ENCODE measurements around the gene C9orf152. TPM values are rescaled to one million over a fixed set of nuclear protein-coding genes. Genes with fewer than 3 reads are reported as not detected.

Gene C9orf152, protein sequence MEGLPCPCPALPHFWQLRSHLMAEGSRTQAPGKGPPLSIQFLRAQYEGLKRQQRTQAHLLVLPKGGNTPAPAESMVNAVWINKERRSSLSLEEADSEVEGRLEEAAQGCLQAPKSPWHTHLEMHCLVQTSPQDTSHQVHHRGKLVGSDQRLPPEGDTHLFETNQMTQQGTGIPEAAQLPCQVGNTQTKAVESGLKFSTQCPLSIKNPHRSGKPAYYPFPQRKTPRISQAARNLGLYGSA
- total RNA-seq: 1 to 10 TPM; 1.0 to 8.9 (median 3.2) TPM
- polyA plus RNA-seq: 1 to 10 TPM in 1 of 2 donors, under 1 TPM in 1; 0.85 to 1.3 TPM

DNA sequence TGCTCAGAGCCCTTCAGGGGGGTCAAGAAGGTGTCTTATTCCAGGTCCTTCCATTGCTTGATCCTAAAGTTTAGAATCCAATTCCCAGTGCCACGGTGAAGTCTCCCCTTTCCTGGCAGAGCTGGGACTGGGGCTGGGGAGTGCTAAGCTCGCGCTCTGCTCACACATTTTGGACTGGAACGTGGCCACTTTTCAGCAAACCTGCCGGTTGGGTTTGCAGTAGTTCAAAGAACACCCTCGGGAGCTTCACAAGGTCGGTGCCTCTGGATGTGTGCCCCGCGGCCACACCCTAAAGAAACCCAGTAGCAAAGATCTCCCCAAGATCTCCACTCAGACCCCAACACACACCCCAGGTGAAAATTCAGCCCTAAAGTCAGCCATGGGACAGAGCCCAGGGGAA is at the start of gene C9orf152:
C9orf152 (minus strand) TSS at position 129 of the 400 bp plus-strand sequence. CDS start 580 bp downstream, outside the sequence.
- Histone ChIP-seq H3K4me1 (peaks cover 18 to 40% (median 27%) of the 10 kb centered on the region in 3 donors), H3K27ac (peak within 1 kb of the TSS; percentile 19 to 93 (median 78)), H3K27me3 (no peaks in the 10 kb centered on the region), H3K9me3 (no peaks in the 10 kb centered on the region), H3K4me3 (peak within 1 kb of the TSS in 3 of 4 donors; percentile 8 to 39 (median 20)), H3K36me3 (no peaks in the 10 kb centered on the region)
- ATAC-seq (peak; percentile 47 to 67 (median 58)), FAIRE-seq (no peak), DNase-seq (peak; percentile 69 to 82 (median 76))
- intact Hi-C loops (cut with DNase I): no loop called here
- TF ChIP-seq CTCF (IDR thresholded peaks at IDR 0.05): no peak
- whole genome bisulfite sequencing, 2 donors: 11 to 26% methylated on average over 9 of the region's 9 CpGs

- Histone ChIP-seq H3K4me1 (peaks cover 0 to 7% (median 3%) of the 10 kb centered on the region in 3 donors), H3K27me3 (no peaks in the 10 kb centered on the region), H3K36me3 (no peaks in the 10 kb centered on the region), H3K9me3 (no peaks in the 10 kb centered on the region), H3K4me3 (peak overlapping the region; percentile 90 to 96 (median 94)), H3K27ac (peak overlapping the region; percentile 45 to 92 (median 84))
- TF ChIP-seq CTCF (IDR thresholded peaks at IDR 0.05): no peak
- 6 to 7% methylated on average over 14 of the region's 14 CpGs for WGBS, 2 donors
- peak in 4 of 6 donors; percentile 23 to 56 (median 34) for DNase-seq
- intact Hi-C loops (cut with DNase I): no loop called here
- peak in 2 of 4 donors; percentile 1 to 2 for ATAC-seq
- no peak for FAIRE-seq
These were observed 49.3 kb upstream of the C9orf152 start for GRCh38 chr9:110257097-110257841.

DNA sequence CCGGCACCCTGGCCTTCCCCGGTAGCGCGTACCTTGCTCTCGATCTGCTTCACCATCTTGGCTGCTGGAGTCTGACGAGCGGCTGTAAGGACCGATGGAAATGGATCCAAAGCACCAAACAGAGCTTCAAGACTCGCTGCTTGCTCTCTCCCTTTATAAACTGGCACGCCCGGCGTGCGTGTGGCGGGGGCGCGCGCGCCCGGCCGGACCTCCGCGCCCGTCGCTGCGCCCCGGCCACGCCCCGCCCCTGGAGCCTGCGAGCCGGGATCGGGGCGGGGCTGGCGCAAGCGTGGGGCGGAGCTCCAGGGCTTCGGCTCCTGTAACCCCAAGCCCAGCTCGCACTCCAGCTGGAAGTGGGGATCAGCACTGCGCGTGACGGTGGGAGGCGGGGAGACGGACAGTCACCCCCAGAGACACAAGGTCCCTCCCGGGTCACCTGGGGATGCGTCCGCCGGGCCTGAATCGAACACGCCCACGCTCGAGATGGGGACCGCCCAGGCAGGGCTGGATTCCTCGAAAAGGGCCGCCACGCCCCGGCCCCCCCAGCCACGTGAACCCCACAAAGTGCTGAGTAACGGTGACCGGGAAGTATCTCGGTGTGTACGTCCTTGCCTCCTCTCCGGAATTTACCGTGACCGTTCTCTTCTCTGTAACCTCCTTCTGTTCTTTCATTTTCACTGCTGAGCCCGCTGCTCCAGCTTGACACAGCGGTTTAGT is 48.6 kb upstream of the C9orf152 start, which contains the start of gene TXN:
TXN (minus strand) TSS at position 128 of the 717 bp plus-strand sequence; CDS start at position 56, 72 bp downstream.
- H3K4me3 ChIP-seq: peak within 1 kb of the TSS; percentile 90 to 96 (median 94)
- peaks cover 0 to 11% (median 9%) of the 10 kb centered on the region in 3 donors for H3K4me1 ChIP-seq
- 0 to 1% methylated on average over 52 to 65 of the region's 65 CpGs for whole genome bisulfite sequencing, 2 donors
- DNase-seq (peak; percentile 84 to 94 (median 92)), FAIRE-seq (no peak), ATAC-seq (peak; percentile 90 to 94 (median 92))
- no peaks in the 10 kb centered on the region for H3K27me3 ChIP-seq
- TF ChIP-seq CTCF (IDR thresholded peaks at IDR 0.05): no peak
- H3K27ac ChIP-seq: peak within 1 kb of the TSS; percentile 80 to 92 (median 90)
- no peaks in the 10 kb centered on the region for H3K9me3 ChIP-seq
- no peaks in the 10 kb centered on the region for H3K36me3 ChIP-seq
- intact Hi-C loops (cut with DNase I): no loop called here

GRCh38 chr9:110255463-110256379 is 47.8 kb upstream of the C9orf152 start:
- H3K4me1 ChIP-seq: peaks cover 0 to 19% (median 13%) of the 10 kb centered on the region in 3 donors
- WGBS, 2 donors: 0% methylated on average over 75 to 81 of the region's 81 CpGs
- no peak for TF ChIP-seq CTCF (IDR thresholded peaks at IDR 0.05)
- no peaks in the 10 kb centered on the region for H3K36me3 ChIP-seq
- no peak for FAIRE-seq
- peak; percentile 63 to 77 (median 64) for ATAC-seq
- intact Hi-C loops (cut with DNase I): no loop called here
- peak overlapping the region; percentile 80 to 92 (median 90) for H3K27ac ChIP-seq
- H3K9me3 ChIP-seq: no peaks in the 10 kb centered on the region
- no peaks in the 10 kb centered on the region for H3K27me3 ChIP-seq
- peak overlapping the region; percentile 90 to 96 (median 94) for H3K4me3 ChIP-seq
- DNase-seq: peak; percentile 49 to 86 (median 69)

Measured in pancreas (tissue), 10 donors.